Stimulated activated CD4-positive, alpha-beta T cell treated with anti-CD3 and anti-CD28 coated beads, Interleukin-1b, Interleukin-23, amount 100 ng/mL, for 48 hours (primary cell): Measurements from ENCODE around the gene S100A7A.

Source experiments
- DNase-seq: peaks from one replicate; pipeline ENCODE4 v3.0.0-alpha.2; 2020

The S100A7A gene

DNA sequence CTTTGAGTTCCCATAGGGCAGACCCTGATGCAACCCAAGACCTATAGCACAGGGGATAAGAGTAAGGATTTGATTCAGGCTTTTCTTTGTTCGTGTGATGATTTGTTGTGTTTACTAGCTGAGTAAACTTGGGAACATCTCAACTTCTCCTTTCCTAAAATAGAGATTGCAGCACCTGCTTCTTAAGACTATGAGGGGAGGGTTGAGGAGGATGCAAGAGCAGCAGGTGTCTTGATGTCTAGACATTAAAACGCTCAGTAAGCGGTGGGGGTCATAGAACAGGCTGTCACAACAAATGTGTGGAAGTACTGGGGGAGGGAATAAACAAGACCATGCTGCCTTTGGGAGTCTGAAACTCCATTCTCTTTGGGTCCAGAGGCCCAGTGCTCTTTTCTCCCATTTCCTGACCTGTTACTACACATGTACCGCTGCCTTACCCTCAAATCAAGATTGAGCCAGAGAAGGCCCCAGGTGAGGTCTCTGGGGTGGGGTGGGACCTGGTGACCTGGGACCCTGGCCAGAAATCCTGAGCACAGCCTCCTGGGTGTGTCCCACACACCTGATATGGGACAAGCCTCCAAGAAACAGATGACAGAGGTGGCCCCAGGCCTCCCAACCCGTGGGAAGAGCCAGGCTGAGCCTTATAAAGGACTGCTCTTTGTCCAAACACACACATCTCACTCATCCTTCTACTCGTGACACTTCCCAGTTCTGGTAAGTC, at the start of gene S100A7A:
TSS of gene S100A7A (plus strand) at position 671 of the 721 bp plus-strand sequence. CDS start 1,563 bp downstream, outside the sequence.
- DNase-seq, result no peak

GRCh38 chr1:153367090-153367489, 49.2 kb upstream of the S100A7A start:
- no peak for DNase-seq

DNA sequence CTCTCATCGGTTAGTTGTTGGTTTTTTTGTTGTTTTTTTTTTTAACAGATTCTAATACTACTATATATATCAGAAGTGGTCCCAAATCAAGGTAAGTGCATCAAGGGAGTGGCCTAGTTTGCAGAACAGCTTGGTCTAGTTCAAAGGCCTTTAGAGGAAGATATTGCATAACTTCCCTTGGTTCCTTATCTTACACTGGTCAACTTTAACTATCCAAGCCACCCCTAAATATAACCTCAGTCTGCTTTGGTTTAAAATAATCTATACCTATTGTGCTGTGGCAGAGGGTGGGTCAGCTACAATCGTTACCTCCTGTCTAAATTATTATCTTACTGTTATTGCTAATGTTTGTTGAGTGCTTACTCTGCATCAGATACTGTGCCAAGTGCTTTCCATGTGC, 47.8 kb upstream of the S100A7A start:
- no peak for DNase-seq

GRCh38 chr1:153370146-153370545, 46.2 kb upstream of the S100A7A start:
- DNase-seq, result no peak

GRCh38 chr1:153371231-153371630, 45.1 kb upstream of the S100A7A start:
- DNase-seq, result no peak

- DNase-seq, result no peak
Observed at GRCh38 chr1:153372571-153372970, 43.7 kb upstream of the S100A7A start.

- DNase-seq, result no peak
Observed at GRCh38 chr1:153374071-153374470, 42.2 kb upstream of the S100A7A start.

DNA sequence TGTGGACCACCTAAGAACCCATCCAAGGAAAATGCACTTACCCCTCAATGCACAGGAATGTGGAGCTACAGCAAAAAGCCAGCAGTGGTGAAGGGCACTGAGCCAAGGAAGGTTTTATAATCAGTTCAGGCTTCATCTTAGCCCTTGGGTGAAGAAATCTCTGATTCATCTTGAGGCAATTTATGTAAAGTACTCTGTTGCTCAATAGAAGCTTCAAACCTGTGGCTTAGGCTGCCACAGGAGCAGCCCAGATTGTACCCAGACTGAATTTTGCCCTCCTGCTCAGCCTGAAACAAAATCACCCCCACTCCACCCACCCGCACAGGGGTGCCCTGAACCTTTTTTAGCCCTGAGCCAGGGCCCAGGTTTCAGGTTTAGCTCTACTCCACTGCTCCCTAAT, 40.8 kb upstream of the S100A7A start, which contains the start of gene S100A12:
TSS of gene S100A12 (minus strand) at position 111 of the 400 bp plus-strand sequence. CDS start 1,029 bp downstream, outside the sequence.
- no peak for DNase-seq

GRCh38 chr1:153379591-153379990, 36.7 kb upstream of the S100A7A start:
- DNase-seq, result no peak

- DNase-seq, result no peak
Observed at GRCh38 chr1:153380711-153381110, 35.6 kb upstream of the S100A7A start.

DNA sequence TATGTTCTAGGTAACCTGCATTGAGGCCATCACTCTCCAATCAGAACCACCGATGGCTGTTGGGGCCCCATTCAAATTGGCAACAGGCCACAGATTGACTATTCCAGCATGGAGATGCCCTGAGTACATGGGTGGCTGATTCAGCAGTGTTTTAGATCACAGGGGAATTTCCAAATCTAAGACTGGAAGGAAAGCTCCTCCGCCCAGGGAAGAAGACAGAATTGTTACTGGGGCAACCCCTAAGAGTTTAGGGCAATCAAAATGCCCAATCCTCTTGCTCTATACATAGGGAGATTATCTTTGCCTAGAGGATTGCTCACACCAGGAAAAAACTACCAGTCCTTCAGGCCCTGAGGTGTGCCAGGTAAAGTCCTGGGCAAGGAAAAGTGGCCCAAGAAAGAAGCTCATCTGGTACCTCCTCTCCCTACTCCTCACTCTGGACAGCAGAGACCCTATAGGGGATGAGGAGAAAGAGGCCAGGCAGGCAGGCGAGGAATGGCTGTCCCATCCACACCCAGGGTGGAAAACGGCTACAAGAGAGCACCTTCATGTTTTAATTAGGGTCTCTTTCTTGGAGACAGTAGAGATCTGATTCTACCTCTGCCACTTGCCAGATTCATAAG, 31.3 kb upstream of the S100A7A start:
- no peak for DNase-seq

GRCh38 chr1:153386500-153386901, 29.8 kb upstream of the S100A7A start:
- DNase-seq, result no peak

DNA sequence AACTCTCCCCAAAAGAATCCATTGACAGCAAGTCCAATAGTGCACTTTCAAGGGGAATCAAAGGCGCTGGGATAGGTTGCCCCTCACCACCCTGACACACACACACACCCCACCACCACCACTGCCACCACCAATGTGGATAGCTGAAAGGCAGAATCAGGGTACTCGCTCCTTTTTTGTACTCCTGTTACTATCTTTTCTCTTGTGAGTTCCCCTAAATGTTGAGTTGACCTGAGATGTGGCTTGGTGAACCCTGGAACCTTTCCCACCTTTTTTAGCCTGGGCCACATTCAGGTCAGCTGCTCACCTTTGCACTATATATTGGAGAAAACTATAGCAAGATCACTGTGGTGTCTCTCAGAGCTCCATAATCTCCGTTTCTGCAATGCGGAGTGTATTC, 29.3 kb upstream of the S100A7A start:
- no peak for DNase-seq

GRCh38 chr1:153387785-153388184, 28.5 kb upstream of the S100A7A start:
- no peak for DNase-seq

- DNase-seq, result no peak
Observed at GRCh38 chr1:153389401-153389800, 26.9 kb upstream of the S100A7A start.

DNA sequence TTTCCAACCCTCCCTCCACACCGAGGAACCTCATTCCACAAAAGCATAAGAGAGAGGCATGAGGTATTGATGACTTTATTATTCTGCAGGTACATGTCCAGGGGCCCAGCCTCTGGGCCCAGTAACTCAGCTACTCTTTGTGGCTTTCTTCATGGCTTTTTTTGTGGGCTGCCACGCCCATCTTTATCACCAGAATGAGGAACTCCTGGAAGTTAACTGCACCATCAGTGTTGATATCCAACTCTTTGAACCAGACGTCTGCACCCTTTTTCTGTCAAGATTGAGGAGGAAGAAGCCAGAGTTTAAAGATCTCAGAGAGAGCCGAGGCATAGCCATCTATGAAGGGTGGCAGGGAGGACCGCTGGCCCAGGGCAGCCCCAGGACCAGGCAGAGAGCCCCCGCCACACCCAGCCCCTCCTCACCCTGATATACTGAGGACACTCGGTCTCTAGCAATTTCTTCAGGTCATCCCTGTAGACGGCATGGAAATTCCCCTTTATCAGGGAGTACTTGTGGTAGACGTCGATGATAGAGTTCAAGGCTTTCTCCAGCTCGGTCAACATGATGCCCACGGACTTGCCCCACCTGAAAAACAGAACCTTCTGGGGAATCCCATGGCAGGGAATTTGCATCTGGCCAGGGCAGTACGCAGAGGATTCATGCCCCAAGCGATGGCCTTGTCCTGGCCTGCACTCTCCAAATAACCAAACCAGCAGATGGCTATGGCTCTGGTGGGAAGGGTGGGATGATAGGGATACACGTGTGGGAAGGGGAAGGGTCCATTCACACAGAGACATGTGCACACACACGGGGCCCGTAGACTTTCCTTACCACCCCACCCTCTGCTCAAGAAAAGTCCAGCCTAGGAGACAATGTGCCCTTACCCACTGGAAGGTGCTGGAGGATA, 26.1 kb upstream of the S100A7A start:
- DNase-seq, result no peak

DNA sequence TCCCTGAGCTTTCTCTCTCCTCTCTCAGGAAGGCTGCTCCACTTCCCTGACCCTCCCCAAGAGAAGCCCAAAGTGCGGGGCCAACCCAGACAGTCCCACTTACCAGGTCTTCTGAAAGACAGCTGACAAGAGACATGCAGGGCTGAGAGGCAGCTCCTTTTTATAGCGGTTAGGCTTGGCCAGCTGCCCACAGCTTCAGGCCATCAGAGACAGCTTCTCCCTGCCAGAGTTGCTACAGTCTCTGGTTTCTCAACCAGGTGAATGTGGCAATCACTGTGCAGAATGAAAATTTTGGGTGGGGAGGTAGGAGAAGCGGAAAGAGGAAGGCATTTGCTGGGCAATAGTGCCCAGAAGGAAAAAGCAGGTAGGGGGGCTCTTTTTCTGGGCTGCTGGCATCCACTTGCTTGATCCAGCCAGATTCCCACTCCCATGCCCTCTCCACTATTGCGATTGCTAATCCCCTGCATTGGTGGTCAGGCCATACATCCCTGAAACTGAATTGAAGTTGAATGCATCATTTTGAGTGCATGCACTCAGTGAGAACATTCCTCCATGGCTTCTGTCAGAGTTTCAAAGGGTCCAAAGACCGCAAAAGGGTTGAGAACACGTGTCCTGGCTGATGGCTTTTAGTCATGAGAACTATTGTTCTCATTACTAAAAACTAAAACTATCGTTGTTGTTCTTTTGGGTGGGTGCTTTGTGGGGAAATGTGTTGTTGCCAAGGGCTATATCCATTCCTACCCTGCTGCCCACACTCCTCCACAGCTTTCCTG, 25.2 kb upstream of the S100A7A start, which contains the start of gene S100A8:
TSS of gene S100A8 (minus strand) at position 136 of the 773 bp plus-strand sequence. CDS start 538 bp downstream, outside the sequence.
- DNase-seq, result no peak

DNA sequence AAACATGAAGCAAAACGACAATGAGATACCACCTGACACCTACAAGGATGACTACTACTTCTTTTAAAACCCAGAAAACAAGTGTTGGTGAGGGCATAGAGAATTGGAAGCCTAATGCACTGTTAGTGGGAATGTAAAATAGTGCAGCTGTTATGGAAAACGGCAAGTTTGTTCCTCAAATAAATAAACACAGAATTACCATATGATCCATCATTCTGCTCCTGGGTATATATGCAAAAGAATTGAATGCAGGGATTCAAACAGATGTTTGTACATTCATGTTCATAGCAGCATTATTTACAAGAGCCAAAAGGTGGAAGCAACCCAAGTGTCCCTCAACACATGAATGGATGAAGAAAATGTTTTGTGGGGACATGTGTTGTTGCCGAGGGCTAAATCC, 24.1 kb upstream of the S100A7A start:
- no peak for DNase-seq

DNA sequence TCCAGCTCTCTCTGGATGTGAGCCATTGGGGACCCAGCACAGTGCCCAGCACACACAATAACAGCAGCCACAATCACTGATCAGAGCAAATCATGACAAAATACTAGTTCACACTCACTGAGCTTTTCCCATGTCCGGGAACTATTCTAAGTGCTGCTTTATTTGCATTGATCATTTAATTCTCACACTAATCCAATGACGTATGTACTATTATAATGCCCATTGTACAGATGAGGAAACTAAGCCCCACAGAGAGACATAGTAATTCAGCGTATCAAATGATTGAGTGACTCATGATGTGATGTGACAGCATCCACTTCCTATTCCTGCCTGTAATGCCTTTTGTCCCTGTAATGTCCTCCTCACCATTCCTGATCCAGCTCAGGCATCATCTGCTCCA, 23.5 kb upstream of the S100A7A start:
- no peak for DNase-seq

DNA sequence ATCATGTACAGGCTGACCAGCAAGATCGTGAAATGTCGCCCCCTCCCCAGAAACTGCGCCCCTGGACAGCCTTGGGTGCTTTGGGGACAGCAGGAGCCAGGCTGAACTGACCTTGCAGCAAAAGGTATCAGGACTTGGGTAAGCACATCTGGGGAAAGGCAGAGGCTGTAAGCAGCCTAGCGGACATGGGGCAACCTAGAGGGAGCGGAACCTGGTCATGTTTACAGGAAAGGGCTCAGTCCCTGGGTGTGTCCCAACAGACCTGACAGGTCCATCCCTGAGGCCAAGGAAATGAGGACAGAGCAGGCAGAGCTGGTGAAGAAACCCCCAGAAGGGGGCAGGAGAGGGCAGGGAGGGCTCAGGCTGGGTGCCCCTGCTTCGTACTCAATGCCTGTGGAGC, 22.4 kb upstream of the S100A7A start:
- no peak for DNase-seq

GRCh38 chr1:153394391-153394790, 21.9 kb upstream of the S100A7A start:
- DNase-seq, result no peak

- DNase-seq, result no peak
Observed at GRCh38 chr1:153395136-153395685, 21.1 kb upstream of the S100A7A start.
